HepG2 (cell line): ENCODE data around the gene ACSF3. TPM values are rescaled to one million over a fixed set of nuclear protein-coding genes. Genes with fewer than 3 reads are reported as not detected.

Source experiments
- ATAD3A ChIP-seq: sonication (generic); formaldehyde crosslinking; IDR thresholded peaks from 2 replicates; pipeline ENCODE4 v1.4.0; 2020; ENCODE audit warnings: missing genetic modification reagents
- ATF6 ChIP-seq: sonication (generic); formaldehyde crosslinking; conservative IDR thresholded peaks from 2 replicates; pipeline ENCODE4 v1.4.0; 2020; ENCODE audit warnings: missing genetic modification reagents
- CREB1 ChIP-seq, 2 experiments: fragments of 450-650 bp in 1 of 2; IDR thresholded peaks; 2 replicates each; pipeline ENCODE4 v1.6.1; 2016 to 2017; ENCODE audit warnings: control low read depth in 1 of 2, mild to moderate bottlenecking in 1 of 2, missing compliant biosample characterization in 1 of 2, missing genetic modification characterization in 1 of 2
- MEIS1 ChIP-seq: sonication (generic); formaldehyde crosslinking; IDR thresholded peaks from 2 replicates; pipeline ENCODE4 v1.9.0; 2021; ENCODE audit warnings: mild to moderate bottlenecking, missing genetic modification reagents, moderate library complexity, borderline replicate concordance
- MXI1 ChIP-seq: IDR thresholded peaks from 3 replicates; pipeline ENCODE4 v1.6.1; 2012; ENCODE audit warnings: low read depth, low read length, inconsistent platforms, borderline replicate concordance
- NAIF1 ChIP-seq: sonication (generic); formaldehyde crosslinking; IDR thresholded peaks from 2 replicates; pipeline ENCODE4 v1.5.0; 2020; ENCODE audit warnings: mild to moderate bottlenecking, missing genetic modification reagents, borderline replicate concordance
- NR0B2 ChIP-seq: sonication (generic); formaldehyde crosslinking; IDR thresholded peaks from 2 replicates; pipeline ENCODE4 v1.4.0; 2020; ENCODE audit warnings: mild to moderate bottlenecking, missing genetic modification reagents
- SNAI1 ChIP-seq: sonication (generic); formaldehyde crosslinking; IDR thresholded peaks from 2 replicates; pipeline ENCODE4 v1.5.0; 2020; ENCODE audit warnings: mild to moderate bottlenecking, missing genetic modification reagents, borderline replicate concordance
- U2AF1 ChIP-seq: fragments of 200-400 bp; formaldehyde crosslinking; optimal IDR thresholded peaks from 2 replicates; pipeline ENCODE3; 2017; ENCODE audit warnings: mild to moderate bottlenecking, low read depth, low read length
- ZNF292 ChIP-seq: sonication (generic); formaldehyde crosslinking; IDR thresholded peaks from 2 replicates; pipeline ENCODE4 v1.8.1; 2022; ENCODE audit warnings: mild to moderate bottlenecking, low read depth, missing genetic modification reagents, borderline replicate concordance
- ZNF547 ChIP-seq: sonication (generic); formaldehyde crosslinking; IDR thresholded peaks from 2 replicates; pipeline ENCODE4 v1.5.1; 2020; ENCODE audit warnings: mild to moderate bottlenecking, missing genetic modification reagents
- polyA plus RNA-seq, 8 experiments: library from polyadenylated mRNA; depleted of rRNA in 3 of 8; stranded (reverse) in 7 of 8; unstranded in 1 of 8; fragments of >200 nt; fragmentation: Illumina TruSeq in 4 of 8; extraction: Trizol in 4 of 8; gene quantifications; 2 replicates each; pipeline versions ENCODE4 v1.2.1 to v1.2.3, GENCODE V29; 2011 to 2016; ENCODE audit warnings: low read depth in 4 of 8, missing spikeins in 1 of 8, mixed read lengths in 1 of 8; ENCODE audit not compliant: insufficient read depth in 1 of 8
- total RNA-seq, 5 experiments: library from RNA; depleted of rRNA; stranded (reverse); fragments of >200 nt; fragmentation: Illumina TruSeq; extraction: Trizol; gene quantifications; 2 replicates each; pipeline ENCODE4 v1.2.3, GENCODE V29; 2016; ENCODE audit warnings: low read depth in 1 of 5
- TF ChIP-seq, protein P1 (sequence below): sonication (generic); formaldehyde crosslinking; IDR thresholded peaks from 2 replicates; pipeline ENCODE4 v1.9.0; 2022; ENCODE audit warnings: low read depth, missing genetic modification reagents
- TF ChIP-seq, protein P2 (sequence below): sonication (generic); formaldehyde crosslinking; IDR thresholded peaks from 2 replicates; pipeline ENCODE4 v1.4.0; 2020; ENCODE audit warnings: missing genetic modification reagents, borderline replicate concordance
- TF ChIP-seq, protein P3 (sequence below): IDR thresholded peaks from 2 replicates; pipeline ENCODE4 v1.6.1; 2018; ENCODE audit warnings: missing genetic modification reagents, mild to moderate bottlenecking, missing compliant biosample characterization

ACSF3 gene
- total and polyA plus RNA-seq, 2 of the 13 experiments (the other 11 are each of a cell fraction or from before 2014, with no cell fraction given) = 14.9 to 30.6 TPM

- TF ChIP-seq NR0B2 (CRISPR knock-in tag) (peak; percentile 56; the same call in 1 of the 2 replicates), U2AF1 (no peak), ZNF292 (CRISPR knock-in tag) (no peak), MEIS1 (CRISPR knock-in tag) (peak; percentile 75; the same call in 1 of the 2 replicates), NAIF1 (CRISPR knock-in tag) (no peak), MXI1 (peak; percentile 92; the same call in 2 of the 3 replicates), ATAD3A (no peak), CREB1 (IDR thresholded peaks at IDR 0.05) (peak; percentile 59), CREB1 (CRISPR knock-in tag; IDR thresholded peaks at IDR 0.05) (no peak), ZNF547 (CRISPR knock-in tag) (0 out of 2 replicates have a peak, but pooled peaks have one; percentile 29), ATF6 (CRISPR knock-in tag) (no peak), SNAI1 (CRISPR knock-in tag) (0 out of 2 replicates have a peak, but pooled peaks have one; percentile 38)
- TF ChIP-seq, protein P1, sequence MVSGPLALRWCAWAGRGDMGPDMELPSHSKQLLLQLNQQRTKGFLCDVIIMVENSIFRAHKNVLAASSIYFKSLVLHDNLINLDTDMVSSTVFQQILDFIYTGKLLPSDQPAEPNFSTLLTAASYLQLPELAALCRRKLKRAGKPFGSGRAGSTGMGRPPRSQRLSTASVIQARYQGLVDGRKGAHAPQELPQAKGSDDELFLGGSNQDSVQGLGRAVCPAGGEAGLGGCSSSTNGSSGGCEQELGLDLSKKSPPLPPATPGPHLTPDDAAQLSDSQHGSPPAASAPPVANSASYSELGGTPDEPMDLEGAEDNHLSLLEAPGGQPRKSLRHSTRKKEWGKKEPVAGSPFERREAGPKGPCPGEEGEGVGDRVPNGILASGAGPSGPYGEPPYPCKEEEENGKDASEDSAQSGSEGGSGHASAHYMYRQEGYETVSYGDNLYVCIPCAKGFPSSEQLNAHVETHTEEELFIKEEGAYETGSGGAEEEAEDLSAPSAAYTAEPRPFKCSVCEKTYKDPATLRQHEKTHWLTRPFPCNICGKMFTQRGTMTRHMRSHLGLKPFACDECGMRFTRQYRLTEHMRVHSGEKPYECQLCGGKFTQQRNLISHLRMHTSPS (CRISPR knock-in tag) = no peak
- TF ChIP-seq, protein P2, sequence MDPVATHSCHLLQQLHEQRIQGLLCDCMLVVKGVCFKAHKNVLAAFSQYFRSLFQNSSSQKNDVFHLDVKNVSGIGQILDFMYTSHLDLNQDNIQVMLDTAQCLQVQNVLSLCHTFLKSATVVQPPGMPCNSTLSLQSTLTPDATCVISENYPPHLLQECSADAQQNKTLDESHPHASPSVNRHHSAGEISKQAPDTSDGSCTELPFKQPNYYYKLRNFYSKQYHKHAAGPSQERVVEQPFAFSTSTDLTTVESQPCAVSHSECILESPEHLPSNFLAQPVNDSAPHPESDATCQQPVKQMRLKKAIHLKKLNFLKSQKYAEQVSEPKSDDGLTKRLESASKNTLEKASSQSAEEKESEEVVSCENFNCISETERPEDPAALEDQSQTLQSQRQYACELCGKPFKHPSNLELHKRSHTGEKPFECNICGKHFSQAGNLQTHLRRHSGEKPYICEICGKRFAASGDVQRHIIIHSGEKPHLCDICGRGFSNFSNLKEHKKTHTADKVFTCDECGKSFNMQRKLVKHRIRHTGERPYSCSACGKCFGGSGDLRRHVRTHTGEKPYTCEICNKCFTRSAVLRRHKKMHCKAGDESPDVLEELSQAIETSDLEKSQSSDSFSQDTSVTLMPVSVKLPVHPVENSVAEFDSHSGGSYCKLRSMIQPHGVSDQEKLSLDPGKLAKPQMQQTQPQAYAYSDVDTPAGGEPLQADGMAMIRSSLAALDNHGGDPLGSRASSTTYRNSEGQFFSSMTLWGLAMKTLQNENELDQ (CRISPR knock-in tag) = no peak
- TF ChIP-seq, protein P3, sequence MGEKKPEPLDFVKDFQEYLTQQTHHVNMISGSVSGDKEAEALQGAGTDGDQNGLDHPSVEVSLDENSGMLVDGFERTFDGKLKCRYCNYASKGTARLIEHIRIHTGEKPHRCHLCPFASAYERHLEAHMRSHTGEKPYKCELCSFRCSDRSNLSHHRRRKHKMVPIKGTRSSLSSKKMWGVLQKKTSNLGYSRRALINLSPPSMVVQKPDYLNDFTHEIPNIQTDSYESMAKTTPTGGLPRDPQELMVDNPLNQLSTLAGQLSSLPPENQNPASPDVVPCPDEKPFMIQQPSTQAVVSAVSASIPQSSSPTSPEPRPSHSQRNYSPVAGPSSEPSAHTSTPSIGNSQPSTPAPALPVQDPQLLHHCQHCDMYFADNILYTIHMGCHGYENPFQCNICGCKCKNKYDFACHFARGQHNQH = no peak
These were observed 77.8 kb downstream of the ACSF3 start, which contains the start of gene CDH15 (continued) for GRCh38 chr16:89171216-89172170.
